IPS-20b (cell line): ENCODE data around the gene TRPC6.

Experiments
- H3K27ac ChIP-seq: one replicate; pipeline ENCODE4 v1.5.1; 2013; ENCODE audit warnings: low read length
- H3K27me3 ChIP-seq: 2 replicates; pipeline ENCODE4 v1.6.1; 2013; ENCODE audit warnings: mild to moderate bottlenecking, low read length, inconsistent platforms; ENCODE audit not compliant: insufficient read depth
- H3K36me3 ChIP-seq: 2 replicates; pipeline ENCODE4 v1.6.1; 2013; ENCODE audit warnings: low read depth, mild to moderate bottlenecking, inconsistent platforms, low read length, moderate library complexity; ENCODE audit not compliant: insufficient read depth
- H3K4me1 ChIP-seq: 2 replicates; pipeline ENCODE4 v1.6.1; 2013; ENCODE audit warnings: mild to moderate bottlenecking, control low read depth, inconsistent platforms, low read length, moderate library complexity; ENCODE audit not compliant: insufficient read depth
- H3K4me3 ChIP-seq: 2 replicates; pipeline ENCODE4 v1.5.1; 2013; ENCODE audit warnings: mild to moderate bottlenecking, low read length, inconsistent platforms
- H3K9ac ChIP-seq: 2 replicates; pipeline ENCODE4 v1.6.1; 2013; ENCODE audit warnings: low read depth, mild to moderate bottlenecking, inconsistent platforms, low read length, moderate library complexity
- H3K9me3 ChIP-seq: 2 replicates; pipeline ENCODE4 v1.6.1; 2013; ENCODE audit warnings: mild to moderate bottlenecking, low read depth, low read length, inconsistent platforms; ENCODE audit not compliant: insufficient read depth

Gene TRPC6

DNA sequence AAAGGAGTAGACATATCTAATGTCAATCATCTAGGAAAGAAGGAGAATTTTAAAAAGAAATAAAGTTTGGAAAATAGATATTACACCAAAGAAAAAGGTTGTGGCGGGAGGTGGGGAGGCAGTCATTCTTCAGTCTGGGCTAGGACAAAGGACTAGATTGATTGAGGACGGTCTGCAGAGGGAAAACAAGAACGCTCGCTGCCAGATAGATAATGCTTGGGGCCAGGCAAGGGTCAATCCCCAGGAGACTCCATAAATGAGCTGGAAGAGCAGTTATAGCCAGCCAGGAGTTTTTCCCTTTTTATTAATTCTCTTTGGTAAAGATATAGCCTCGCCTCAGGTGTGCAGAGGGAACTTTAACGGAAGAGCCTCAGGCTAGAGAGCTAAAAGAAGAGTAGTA is 6.3 kb downstream of the TRPC6 start:
- H3K27me3 ChIP-seq, result peaks cover 21% of the 10 kb centered on the region
- no peak overlapping the region for H3K4me3 ChIP-seq
- no peak overlapping the region for H3K27ac ChIP-seq
- H3K9me3 ChIP-seq, result no peaks in the 10 kb centered on the region; the same call in 1 of the 2 replicates
- H3K9ac ChIP-seq, result no peak overlapping the region
- no peaks in the 10 kb centered on the region for H3K36me3 ChIP-seq
- peaks cover 8% of the 10 kb centered on the region for H3K4me1 ChIP-seq

DNA sequence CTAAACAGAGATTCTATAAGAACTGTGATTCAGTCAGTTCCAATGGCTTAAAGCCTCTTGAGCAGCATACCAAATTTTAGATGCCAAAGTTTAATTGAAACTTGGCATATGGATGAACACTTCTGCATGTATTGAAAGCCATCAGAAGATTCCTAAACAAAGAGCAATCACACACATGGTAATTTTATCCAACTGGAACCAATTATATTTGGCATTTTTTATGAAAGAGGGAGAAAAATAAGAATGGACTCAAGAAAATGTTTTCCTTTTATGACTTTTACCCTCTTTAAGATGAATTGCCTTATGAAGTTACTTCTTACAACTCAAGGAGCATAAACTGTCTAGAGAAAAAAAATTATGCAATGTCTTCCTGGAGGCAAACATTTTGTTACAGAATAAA is 7.4 kb downstream of the TRPC6 start:
- H3K4me3 ChIP-seq, result no peak overlapping the region
- H3K36me3 ChIP-seq, result no peaks in the 10 kb centered on the region
- no peak overlapping the region for H3K27ac ChIP-seq
- H3K9ac ChIP-seq, result no peak overlapping the region
- no peaks in the 10 kb centered on the region; the same call in 1 of the 2 replicates for H3K9me3 ChIP-seq
- peaks cover 10% of the 10 kb centered on the region for H3K27me3 ChIP-seq
- peaks cover 8% of the 10 kb centered on the region for H3K4me1 ChIP-seq

DNA sequence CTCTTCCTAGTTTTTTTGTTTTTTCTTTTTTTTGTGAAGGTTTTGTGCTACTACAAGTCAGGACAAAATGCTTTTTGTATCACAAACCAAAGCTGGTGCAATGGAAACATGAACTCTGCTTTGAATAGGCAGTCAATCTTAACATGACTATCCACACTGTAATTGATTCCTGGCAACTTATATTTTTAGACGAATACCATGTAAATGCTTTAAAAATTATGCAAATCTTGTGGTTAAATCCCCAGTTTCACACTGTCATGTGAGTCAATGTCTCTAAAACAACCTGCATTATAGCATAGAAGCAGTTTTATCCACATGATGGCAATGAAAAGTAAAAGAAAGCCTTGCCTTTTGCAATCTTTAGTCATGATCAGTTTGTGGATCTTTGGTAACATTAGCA is 8.9 kb downstream of the TRPC6 start:
- Histone ChIP-seq H3K9ac (no peak overlapping the region), H3K36me3 (no peaks in the 10 kb centered on the region), H3K27ac (no peak overlapping the region), H3K4me3 (no peak overlapping the region), H3K27me3 (no peaks in the 10 kb centered on the region), H3K9me3 (no peaks in the 10 kb centered on the region; the same call in 1 of the 2 replicates), H3K4me1 (peaks cover 8% of the 10 kb centered on the region)

DNA sequence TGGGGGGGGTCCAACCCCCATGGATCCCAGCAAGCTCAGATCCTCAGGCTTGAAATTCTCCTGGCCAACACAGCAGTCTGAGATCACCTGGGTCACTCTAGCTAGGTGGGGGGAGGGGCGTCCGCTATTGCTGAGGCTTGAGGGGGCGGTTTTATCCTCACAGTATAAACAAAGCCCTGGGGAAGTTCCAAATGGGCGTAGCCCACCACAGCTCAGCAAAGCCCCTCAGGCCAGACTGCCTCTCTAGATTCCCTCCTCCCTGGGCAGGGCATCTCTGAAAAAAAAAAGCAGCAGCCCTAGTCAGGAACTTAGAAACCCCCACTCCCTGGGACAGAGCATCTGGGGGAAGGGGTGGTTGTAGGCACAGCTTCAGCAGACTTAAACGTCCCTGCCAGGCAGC is 16.7 kb downstream of the TRPC6 start:
- Histone ChIP-seq H3K4me3 (peak overlapping the region; percentile 40; the same call in 1 of the 2 replicates), H3K27ac (no peak overlapping the region), H3K27me3 (no peaks in the 10 kb centered on the region), H3K9ac (peak overlapping the region; percentile 48; the same call in 1 of the 2 replicates), H3K36me3 (no peaks in the 10 kb centered on the region), H3K9me3 (no peaks in the 10 kb centered on the region), H3K4me1 (peaks cover 4% of the 10 kb centered on the region)

DNA sequence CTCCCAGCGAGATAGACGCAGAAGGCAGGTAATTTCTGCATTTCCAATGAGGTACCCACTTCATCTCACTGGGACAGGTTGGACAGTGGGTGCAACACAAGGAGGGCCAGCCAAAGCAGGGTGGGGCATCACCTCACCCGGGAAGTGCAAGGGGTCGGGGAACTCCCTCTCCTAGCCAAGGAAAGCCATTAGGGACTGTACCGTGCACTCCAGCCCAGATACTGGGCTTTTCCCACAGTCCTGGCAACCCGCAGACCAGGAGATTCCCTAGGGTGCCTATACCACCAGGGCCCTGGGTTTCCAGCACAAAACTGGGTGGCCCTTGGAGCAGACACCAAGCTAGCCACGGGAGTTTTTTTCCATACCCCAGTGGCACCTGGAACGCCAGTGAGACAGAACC is 17.2 kb downstream of the TRPC6 start:
- peaks cover 4% of the 10 kb centered on the region for H3K4me1 ChIP-seq
- no peaks in the 10 kb centered on the region for H3K36me3 ChIP-seq
- no peak overlapping the region for H3K27ac ChIP-seq
- no peak overlapping the region for H3K4me3 ChIP-seq
- H3K9me3 ChIP-seq, result no peaks in the 10 kb centered on the region
- H3K9ac ChIP-seq, result no peak overlapping the region
- no peaks in the 10 kb centered on the region for H3K27me3 ChIP-seq

DNA sequence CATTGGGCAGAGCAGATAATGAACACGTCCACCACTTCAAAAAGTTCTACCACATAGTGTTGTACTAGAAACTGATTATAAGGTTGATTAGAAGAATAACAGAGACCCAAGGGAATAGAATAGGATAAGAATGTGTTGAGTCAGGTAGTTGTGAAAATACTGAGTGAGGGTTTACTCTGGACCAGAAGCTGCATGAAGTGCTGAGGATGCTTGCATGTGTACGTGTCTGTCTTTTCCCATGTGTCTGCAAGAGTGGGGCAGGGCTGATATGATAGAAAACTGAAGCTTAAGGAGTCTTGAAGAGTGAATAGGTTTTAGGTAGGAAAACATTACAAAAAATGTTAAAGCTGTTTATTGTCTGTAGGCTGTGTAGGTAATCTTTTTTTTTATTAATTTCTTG is 20.6 kb downstream of the TRPC6 start:
- no peaks in the 10 kb centered on the region for H3K9me3 ChIP-seq
- peaks cover 4% of the 10 kb centered on the region for H3K4me1 ChIP-seq
- H3K27me3 ChIP-seq, result no peaks in the 10 kb centered on the region
- no peak overlapping the region for H3K27ac ChIP-seq
- H3K4me3 ChIP-seq, result no peak overlapping the region
- H3K36me3 ChIP-seq, result no peaks in the 10 kb centered on the region
- H3K9ac ChIP-seq, result no peak overlapping the region

DNA sequence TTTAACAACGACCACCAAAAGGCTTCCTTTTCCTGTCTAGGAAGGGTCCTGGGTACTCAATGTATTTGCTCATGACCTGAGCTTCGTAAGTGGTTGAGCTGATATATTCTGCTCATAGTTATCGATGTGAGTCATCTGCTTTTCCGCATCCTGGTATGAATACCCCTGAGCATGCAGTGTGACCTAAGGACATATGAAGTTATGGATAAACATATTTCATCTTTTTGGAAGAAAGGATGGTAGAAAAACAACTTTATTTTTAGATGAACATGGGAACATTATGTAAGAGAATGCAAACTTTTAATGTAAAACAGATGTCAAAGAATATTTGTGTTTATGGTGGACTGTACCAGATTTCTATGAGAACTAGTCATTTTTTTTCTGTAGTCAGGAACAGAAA is 28.4 kb downstream of the TRPC6 start:
- Histone ChIP-seq H3K27me3 (no peaks in the 10 kb centered on the region), H3K9me3 (no peaks in the 10 kb centered on the region), H3K4me3 (no peak overlapping the region), H3K27ac (no peak overlapping the region), H3K9ac (no peak overlapping the region), H3K36me3 (no peaks in the 10 kb centered on the region), H3K4me1 (no peaks in the 10 kb centered on the region)

DNA sequence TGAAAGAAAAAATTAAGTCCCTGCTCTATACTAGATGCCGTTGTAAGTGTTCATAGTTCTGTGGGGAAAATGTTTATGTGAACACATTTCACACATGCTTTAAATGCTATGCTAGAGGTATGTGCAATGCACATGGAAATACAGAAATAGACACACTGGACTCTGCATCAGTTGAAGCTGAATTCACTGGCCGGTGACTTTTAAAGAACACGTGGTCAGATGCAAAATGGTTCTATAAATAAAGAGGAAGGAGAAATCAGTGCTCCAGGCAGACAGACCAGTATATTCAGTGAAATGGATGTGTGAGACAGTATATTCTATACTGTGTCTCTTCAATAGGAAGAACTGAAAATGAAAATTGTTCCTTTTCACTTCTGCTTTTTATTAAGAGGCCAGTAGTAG is 29.9 kb downstream of the TRPC6 start:
- Histone ChIP-seq H3K36me3 (no peaks in the 10 kb centered on the region), H3K9ac (no peak overlapping the region), H3K9me3 (no peaks in the 10 kb centered on the region), H3K27ac (no peak overlapping the region), H3K4me3 (no peak overlapping the region), H3K4me1 (no peaks in the 10 kb centered on the region), H3K27me3 (no peaks in the 10 kb centered on the region)

DNA sequence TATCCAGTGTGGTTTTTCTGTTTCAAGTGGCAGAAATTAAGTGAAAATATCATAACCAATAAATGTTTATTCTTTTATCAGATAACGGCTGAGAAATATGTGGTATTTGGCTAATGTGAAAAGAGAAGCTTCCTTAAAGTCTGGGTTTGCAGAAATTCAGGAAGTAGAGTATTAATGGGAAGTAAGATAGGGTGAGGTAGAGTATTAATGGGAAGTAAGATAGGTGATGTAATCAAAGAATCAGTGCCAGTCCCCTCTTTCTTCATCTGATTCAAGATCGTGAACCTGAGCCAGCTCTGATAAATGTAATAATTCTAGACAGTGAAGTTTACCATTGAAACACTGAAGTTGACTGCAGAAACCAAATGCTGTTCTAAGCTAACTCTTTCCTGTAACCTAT is 30.9 kb downstream of the TRPC6 start:
- Histone ChIP-seq H3K36me3 (no peaks in the 10 kb centered on the region), H3K9me3 (no peaks in the 10 kb centered on the region), H3K4me3 (no peak overlapping the region), H3K27ac (no peak overlapping the region), H3K4me1 (no peaks in the 10 kb centered on the region), H3K27me3 (no peaks in the 10 kb centered on the region), H3K9ac (no peak overlapping the region)

DNA sequence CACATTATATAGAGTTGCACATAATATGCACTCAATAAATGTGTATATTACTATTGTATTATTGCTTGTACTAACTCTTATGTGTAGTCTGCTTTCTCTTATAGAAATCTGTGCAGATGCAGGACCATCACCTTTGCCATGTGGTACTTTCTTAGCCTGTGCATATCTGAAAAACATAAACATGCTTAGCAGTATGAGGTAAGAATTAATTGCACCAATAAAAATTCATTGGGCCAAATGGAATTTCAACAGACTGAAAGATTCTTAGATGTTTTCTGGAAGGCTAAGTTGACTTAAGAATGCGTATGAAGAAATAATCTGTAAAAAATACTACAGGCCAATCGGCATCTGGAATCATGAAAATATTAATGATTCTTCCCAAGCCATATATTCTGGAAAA is 55.3 kb downstream of the TRPC6 start:
- H3K9ac ChIP-seq, result no peak overlapping the region
- H3K4me3 ChIP-seq, result no peak overlapping the region
- H3K36me3 ChIP-seq, result no peaks in the 10 kb centered on the region
- H3K27me3 ChIP-seq, result no peaks in the 10 kb centered on the region
- H3K9me3 ChIP-seq, result no peaks in the 10 kb centered on the region
- no peak overlapping the region for H3K27ac ChIP-seq
- peaks cover 6% of the 10 kb centered on the region; the same call in 1 of the 2 replicates for H3K4me1 ChIP-seq

DNA sequence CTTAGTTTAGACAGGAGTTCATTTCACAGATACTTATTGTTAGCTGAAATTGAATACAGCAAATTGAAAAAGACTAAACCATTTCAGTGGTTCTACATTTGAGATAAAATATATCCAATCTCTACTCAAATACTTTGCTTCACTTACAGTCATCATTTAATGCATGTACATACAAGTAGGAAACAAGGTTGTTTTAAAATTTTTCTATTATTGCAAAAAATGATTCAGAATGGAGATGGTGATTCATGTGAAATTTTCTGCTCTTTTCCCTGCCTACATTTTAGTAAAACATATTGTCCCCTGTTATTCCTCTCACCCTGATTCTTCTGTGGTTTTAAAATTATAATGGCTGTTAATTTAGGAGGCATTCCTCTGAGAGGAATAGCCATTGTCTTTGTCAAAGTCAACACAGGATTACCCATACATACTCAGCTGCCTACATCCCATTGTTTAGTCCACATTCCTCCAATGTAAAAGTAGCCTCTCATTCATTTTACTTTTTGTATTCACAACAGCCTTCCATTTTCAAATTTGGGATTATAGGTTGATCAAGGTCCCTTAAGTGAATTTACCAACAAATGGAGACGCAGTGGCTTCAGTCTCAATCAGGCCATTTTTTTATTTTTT is 60.1 kb downstream of the TRPC6 start:
- peaks cover 12% of the 10 kb centered on the region for H3K9me3 ChIP-seq
- no peak overlapping the region for H3K27ac ChIP-seq
- H3K36me3 ChIP-seq, result no peaks in the 10 kb centered on the region
- H3K4me3 ChIP-seq, result peak overlapping the region; percentile 42; the same call in 1 of the 2 replicates
- H3K27me3 ChIP-seq, result no peaks in the 10 kb centered on the region
- no peak overlapping the region for H3K9ac ChIP-seq
- peaks cover 11% of the 10 kb centered on the region; the same call in 1 of the 2 replicates for H3K4me1 ChIP-seq

DNA sequence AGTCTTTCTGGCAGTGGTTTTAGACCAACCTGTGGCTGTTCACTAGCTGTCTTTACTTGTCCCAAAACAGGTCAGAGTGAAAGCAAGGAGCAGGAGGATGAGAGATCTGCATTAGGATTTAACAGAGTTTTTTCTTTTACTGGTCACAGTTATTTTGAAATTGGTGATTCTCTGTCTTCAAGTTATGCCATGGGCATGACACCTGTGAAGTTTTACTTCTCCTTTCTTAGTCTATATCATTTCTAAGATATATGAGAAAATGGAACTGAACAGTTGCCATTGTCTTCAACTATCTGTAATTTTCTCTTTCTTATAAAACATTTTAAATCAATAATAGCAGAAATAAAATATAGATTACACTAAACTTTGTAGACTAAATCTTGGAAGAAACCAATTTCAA is 60.6 kb downstream of the TRPC6 start:
- no peaks in the 10 kb centered on the region for H3K36me3 ChIP-seq
- H3K27ac ChIP-seq, result no peak overlapping the region
- no peak overlapping the region for H3K4me3 ChIP-seq
- peaks cover 11% of the 10 kb centered on the region; the same call in 1 of the 2 replicates for H3K4me1 ChIP-seq
- H3K9me3 ChIP-seq, result peaks cover 12% of the 10 kb centered on the region
- H3K9ac ChIP-seq, result no peak overlapping the region
- no peaks in the 10 kb centered on the region for H3K27me3 ChIP-seq
